Measurements from ENCODE around the gene ZNF532.

Gene ZNF532

GRCh38 chr18:58896268-58896667 is 31.6 kb downstream of the ZNF532 start:
- H3K4me1 ChIP-seq (ENCODE audit: control insufficient read depth in 1 of 2, insufficient read depth in 2 of 2, low read length in 2 of 2): peaks cover 24 to 35% of the 10 kb centered on the region in 2 experiments
- H3K79me2 ChIP-seq (ENCODE audit: control insufficient read depth, insufficient read depth, low read length, poor library complexity): peaks cover 16% of the 10 kb centered on the region
- H3K9ac ChIP-seq (ENCODE audit: low read length): no peak overlapping the region
- H4K91ac ChIP-seq (ENCODE audit: low read depth, low read length): peak overlapping the region; percentile 1
- H4K8ac ChIP-seq (ENCODE audit: low read depth, low read length): no peak overlapping the region
- H3K4me2 ChIP-seq (ENCODE audit: low read length): no peak overlapping the region
- no peak overlapping the region for H2AFZ ChIP-seq (ENCODE audit: insufficient read depth, low read length, poor library complexity)
- H2BK120ac ChIP-seq (ENCODE audit: insufficient read depth, low read length, poor library complexity): no peak overlapping the region
- no peak overlapping the region for H3K23ac ChIP-seq (ENCODE audit: low read length)
- no peak overlapping the region for H3K14ac ChIP-seq (ENCODE audit: low read length)
- no peaks in the 10 kb centered on the region for H3K9me3 ChIP-seq (ENCODE audit: insufficient read depth, low read depth, low read length)
- H3K4ac ChIP-seq (ENCODE audit: low read depth, low read length): no peak overlapping the region
- peak; percentile 79 to 88 for DNase-seq
- H3K27me3 ChIP-seq (ENCODE audit: insufficient read depth, low read length): no peaks in the 10 kb centered on the region
- no peak overlapping the region for H2BK5ac ChIP-seq (ENCODE audit: low read depth, low read length, poor library complexity)
- no CpG with 5 or more reads among the region's 2 CpGs for WGBS (ENCODE audit: extremely low coverage, insufficient coverage, insufficient read length)
- no peak overlapping the region for H2BK12ac ChIP-seq (ENCODE audit: low read length)
- H3K36me3 ChIP-seq (ENCODE audit: control insufficient read depth in 1 of 2, insufficient read depth in 2 of 2, low read length in 2 of 2): peaks cover 9 to 14% of the 10 kb centered on the region in 2 experiments
- H3K27ac ChIP-seq (ENCODE audit: low read depth, low read length): peak overlapping the region; percentile 95
- H3K79me1 ChIP-seq (ENCODE audit: low read length): peaks cover 35% of the 10 kb centered on the region
- no peak overlapping the region for H3K4me3 ChIP-seq (ENCODE audit: low read depth, low read length)
- no peak overlapping the region for H4K12ac ChIP-seq (ENCODE audit: low read depth, low read length)
- H2AK5ac ChIP-seq (ENCODE audit: low read length): no peak overlapping the region
- H3K18ac ChIP-seq (ENCODE audit: low read length): no peak overlapping the region

- no peak overlapping the region for H3K23ac ChIP-seq (ENCODE audit: low read length)
- no peak overlapping the region for H2AFZ ChIP-seq (ENCODE audit: insufficient read depth, low read length, poor library complexity)
- peak overlapping the region; percentile 95 for H3K27ac ChIP-seq (ENCODE audit: low read depth, low read length)
- H3K4me2 ChIP-seq (ENCODE audit: low read length): peak overlapping the region; percentile 39
- no peak overlapping the region for H4K12ac ChIP-seq (ENCODE audit: low read depth, low read length)
- no peaks in the 10 kb centered on the region for H3K9me3 ChIP-seq (ENCODE audit: insufficient read depth, low read depth, low read length)
- no peak overlapping the region for H3K9ac ChIP-seq (ENCODE audit: low read length)
- H2BK12ac ChIP-seq (ENCODE audit: low read length): no peak overlapping the region
- H3K14ac ChIP-seq (ENCODE audit: low read length): no peak overlapping the region
- peak overlapping the region; percentile 60 for H2BK5ac ChIP-seq (ENCODE audit: low read depth, low read length, poor library complexity)
- H4K91ac ChIP-seq (ENCODE audit: low read depth, low read length): peak overlapping the region; percentile 56
- H2BK120ac ChIP-seq (ENCODE audit: insufficient read depth, low read length, poor library complexity): peak overlapping the region; percentile 71
- peaks cover 28 to 37% of the 10 kb centered on the region in 2 experiments for H3K4me1 ChIP-seq (ENCODE audit: control insufficient read depth in 1 of 2, insufficient read depth in 2 of 2, low read length in 2 of 2)
- H3K27me3 ChIP-seq (ENCODE audit: insufficient read depth, low read length): no peaks in the 10 kb centered on the region
- no peak overlapping the region for H3K18ac ChIP-seq (ENCODE audit: low read length)
- no peak overlapping the region for H2AK5ac ChIP-seq (ENCODE audit: low read length)
- no peak overlapping the region for H3K4ac ChIP-seq (ENCODE audit: low read depth, low read length)
- H3K36me3 ChIP-seq (ENCODE audit: control insufficient read depth in 1 of 2, insufficient read depth in 2 of 2, low read length in 2 of 2): peaks cover 13 to 20% of the 10 kb centered on the region in 2 experiments
- DNase-seq: peak in 1 of 2 donors; percentile 43
- H4K8ac ChIP-seq (ENCODE audit: low read depth, low read length): no peak overlapping the region
- no peak overlapping the region for H3K4me3 ChIP-seq (ENCODE audit: low read depth, low read length)
- no CpG with 5 or more reads among the region's 8 CpGs for WGBS (ENCODE audit: extremely low coverage, insufficient coverage, insufficient read length)
- H3K79me2 ChIP-seq (ENCODE audit: control insufficient read depth, insufficient read depth, low read length, poor library complexity): peaks cover 17% of the 10 kb centered on the region
- H3K79me1 ChIP-seq (ENCODE audit: low read length): peaks cover 36% of the 10 kb centered on the region
Measured at GRCh38 chr18:58896734-58897508, 32.2 kb downstream of the ZNF532 start.

- no CpG with 5 or more reads among the region's 9 CpGs for WGBS (ENCODE audit: extremely low coverage, insufficient coverage, insufficient read length)
- peak in 1 of 2 donors; percentile 24 for DNase-seq
- Histone ChIP-seq H3K14ac (ENCODE audit: low read length) (peak overlapping the region; percentile 88), H3K79me2 (ENCODE audit: control insufficient read depth, insufficient read depth, low read length, poor library complexity) (peaks cover 18% of the 10 kb centered on the region), H2BK120ac (ENCODE audit: insufficient read depth, low read length, poor library complexity) (peak overlapping the region; percentile 71), H3K9me3 (ENCODE audit: insufficient read depth, low read depth, low read length) (no peaks in the 10 kb centered on the region), H2BK5ac (ENCODE audit: low read depth, low read length, poor library complexity) (peak overlapping the region; percentile 63), H2AFZ (ENCODE audit: insufficient read depth, low read length, poor library complexity) (no peak overlapping the region), H4K12ac (ENCODE audit: low read depth, low read length) (no peak overlapping the region), H3K4me3 (ENCODE audit: low read depth, low read length) (no peak overlapping the region), H3K18ac (ENCODE audit: low read length) (peak overlapping the region; percentile 77), H2AK5ac (ENCODE audit: low read length) (peak overlapping the region; percentile 78), H4K91ac (ENCODE audit: low read depth, low read length) (peak overlapping the region; percentile 88), H3K36me3 (ENCODE audit: control insufficient read depth in 1 of 2, insufficient read depth in 2 of 2, low read length in 2 of 2) (peaks cover 14 to 21% of the 10 kb centered on the region in 2 experiments), H3K23ac (ENCODE audit: low read length) (no peak overlapping the region), H3K4me2 (ENCODE audit: low read length) (no peak overlapping the region), H3K9ac (ENCODE audit: low read length) (no peak overlapping the region), H3K4me1 (ENCODE audit: control insufficient read depth in 1 of 2, insufficient read depth in 2 of 2, low read length in 2 of 2) (peaks cover 27 to 41% of the 10 kb centered on the region in 2 experiments), H3K79me1 (ENCODE audit: low read length) (peaks cover 40% of the 10 kb centered on the region), H3K27me3 (ENCODE audit: insufficient read depth, low read length) (no peaks in the 10 kb centered on the region), H2BK12ac (ENCODE audit: low read length) (peak overlapping the region; percentile 41), H3K4ac (ENCODE audit: low read depth, low read length) (peak overlapping the region; percentile 16), H3K27ac (ENCODE audit: low read depth, low read length) (peak overlapping the region; percentile 11), H4K8ac (ENCODE audit: low read depth, low read length) (peak overlapping the region; percentile 67)
Measured at GRCh38 chr18:58898010-58898799, 33.5 kb downstream of the ZNF532 start.

- Histone ChIP-seq H3K14ac (ENCODE audit: low read length) (peak overlapping the region; percentile 20), H3K79me1 (ENCODE audit: low read length) (peaks cover 29% of the 10 kb centered on the region), H3K9me3 (ENCODE audit: insufficient read depth, low read depth, low read length) (no peaks in the 10 kb centered on the region), H2AFZ (ENCODE audit: insufficient read depth, low read length, poor library complexity) (no peak overlapping the region), H3K9ac (ENCODE audit: low read length) (peak overlapping the region; percentile 29), H3K18ac (ENCODE audit: low read length) (peak overlapping the region; percentile 39), H2AK5ac (ENCODE audit: low read length) (no peak overlapping the region), H4K8ac (ENCODE audit: low read depth, low read length) (peak overlapping the region; percentile 7), H3K23ac (ENCODE audit: low read length) (no peak overlapping the region), H3K36me3 (ENCODE audit: control insufficient read depth in 1 of 2, insufficient read depth in 2 of 2, low read length in 2 of 2) (peaks cover 12 to 20% of the 10 kb centered on the region in 2 experiments), H4K12ac (ENCODE audit: low read depth, low read length) (no peak overlapping the region), H3K4me3 (ENCODE audit: low read depth, low read length) (no peak overlapping the region), H2BK12ac (ENCODE audit: low read length) (peak overlapping the region; percentile 14), H3K4me2 (ENCODE audit: low read length) (no peak overlapping the region), H3K4ac (ENCODE audit: low read depth, low read length) (peak overlapping the region; percentile 18), H3K27ac (ENCODE audit: low read depth, low read length) (peak overlapping the region; percentile 72), H4K91ac (ENCODE audit: low read depth, low read length) (peak overlapping the region; percentile 11), H3K27me3 (ENCODE audit: insufficient read depth, low read length) (no peaks in the 10 kb centered on the region), H2BK5ac (ENCODE audit: low read depth, low read length, poor library complexity) (no peak overlapping the region), H3K4me1 (ENCODE audit: control insufficient read depth in 1 of 2, insufficient read depth in 2 of 2, low read length in 2 of 2) (peaks cover 20 to 31% of the 10 kb centered on the region in 2 experiments), H2BK120ac (ENCODE audit: insufficient read depth, low read length, poor library complexity) (peak overlapping the region; percentile 62), H3K79me2 (ENCODE audit: control insufficient read depth, insufficient read depth, low read length, poor library complexity) (peaks cover 16% of the 10 kb centered on the region)
- WGBS (ENCODE audit: extremely low coverage, insufficient coverage, insufficient read length): no CpG with 5 or more reads among the region's 11 CpGs
- DNase-seq: no peak
Measured at GRCh38 chr18:58900015-58900649, 35.5 kb downstream of the ZNF532 start.
